Transverse colon (tissue), 4 donors: Measurements from ENCODE around the gene YBX1.

Experiments used
- POLR2A ChIP-seq: fragments of 450-650 bp; IDR thresholded peaks from one replicate; pipeline ENCODE4 v1.6.1; 2016; ENCODE audit warnings: antibody characterized with exemption, mild to moderate bottlenecking, moderate library complexity
- POLR2AphosphoS5 ChIP-seq, 3 donors: sonication (generic); formaldehyde crosslinking; IDR thresholded peaks; one replicate each; pipeline ENCODE4 v1.6.1; 2016; ENCODE audit warnings: antibody characterized with exemption in 3 of 3
- TF ChIP-seq, protein P1 (sequence below), 5 experiments: fragments of 200-600 bp in 3 of 5; fragments of 450-650 bp in 2 of 5; sonication (generic) in 3 of 5; IDR thresholded peaks; 1 replicate in 2 of 5; 2 replicates in 3 of 5; pipeline ENCODE4 v1.5.1; 2016 to 2017; ENCODE audit warnings: antibody characterized with exemption in 5 of 5, inconsistent platforms in 3 of 5, mild to moderate bottlenecking in 2 of 5, moderate library complexity in 1 of 5

DNA sequence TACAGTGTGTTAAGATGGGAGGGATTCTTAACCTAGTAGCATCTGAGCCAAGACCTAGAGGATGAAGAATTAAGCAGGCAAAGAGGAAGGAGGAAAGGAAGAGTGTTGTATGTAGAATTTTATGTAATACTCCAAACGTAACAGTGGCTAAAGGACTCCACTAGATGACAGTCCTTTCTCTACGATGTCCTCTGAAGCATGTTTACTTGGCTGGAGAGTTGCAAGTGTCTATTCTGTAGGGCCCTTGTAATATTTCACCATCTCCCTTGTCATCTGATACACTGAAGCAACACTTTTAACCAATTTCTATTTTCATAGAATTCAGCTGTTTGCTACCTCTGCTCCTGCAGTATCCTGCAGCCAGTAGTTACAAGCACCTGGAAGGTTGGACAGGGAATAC is 2.2 kb upstream of the YBX1 start:
- TF ChIP-seq, protein P1, sequence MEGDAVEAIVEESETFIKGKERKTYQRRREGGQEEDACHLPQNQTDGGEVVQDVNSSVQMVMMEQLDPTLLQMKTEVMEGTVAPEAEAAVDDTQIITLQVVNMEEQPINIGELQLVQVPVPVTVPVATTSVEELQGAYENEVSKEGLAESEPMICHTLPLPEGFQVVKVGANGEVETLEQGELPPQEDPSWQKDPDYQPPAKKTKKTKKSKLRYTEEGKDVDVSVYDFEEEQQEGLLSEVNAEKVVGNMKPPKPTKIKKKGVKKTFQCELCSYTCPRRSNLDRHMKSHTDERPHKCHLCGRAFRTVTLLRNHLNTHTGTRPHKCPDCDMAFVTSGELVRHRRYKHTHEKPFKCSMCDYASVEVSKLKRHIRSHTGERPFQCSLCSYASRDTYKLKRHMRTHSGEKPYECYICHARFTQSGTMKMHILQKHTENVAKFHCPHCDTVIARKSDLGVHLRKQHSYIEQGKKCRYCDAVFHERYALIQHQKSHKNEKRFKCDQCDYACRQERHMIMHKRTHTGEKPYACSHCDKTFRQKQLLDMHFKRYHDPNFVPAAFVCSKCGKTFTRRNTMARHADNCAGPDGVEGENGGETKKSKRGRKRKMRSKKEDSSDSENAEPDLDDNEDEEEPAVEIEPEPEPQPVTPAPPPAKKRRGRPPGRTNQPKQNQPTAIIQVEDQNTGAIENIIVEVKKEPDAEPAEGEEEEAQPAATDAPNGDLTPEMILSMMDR (IDR thresholded peaks at IDR 0.05): no peak
- TF ChIP-seq POLR2AphosphoS5 (IDR thresholded peaks at IDR 0.05) (no peak), POLR2A (no peak)
